HepG2 (cell line): Measurements from ENCODE around the gene IRS1. TPM values are rescaled to one million over a fixed set of nuclear protein-coding genes. Genes with fewer than 3 reads are reported as not detected.
A peak's percentile ranks its signal among the peaks of the same experiment; 100 is the strongest.

ENCODE experiments used
- AHR ChIP-seq: IDR thresholded peaks from 2 replicates; pipeline ENCODE4 v1.6.1; 2018; ENCODE audit warnings: missing genetic modification reagents, missing compliant biosample characterization
- ATF3 ChIP-seq: sonication (generic); formaldehyde crosslinking; IDR thresholded peaks from 2 replicates; pipeline ENCODE4 v1.4.0; 2020; ENCODE audit warnings: missing genetic modification reagents
- ATF6 ChIP-seq: sonication (generic); formaldehyde crosslinking; conservative IDR thresholded peaks from 2 replicates; pipeline ENCODE4 v1.4.0; 2020; ENCODE audit warnings: missing genetic modification reagents
- CBFB ChIP-seq: sonication (generic); formaldehyde crosslinking; IDR thresholded peaks from 2 replicates; pipeline ENCODE4 v1.4.0; 2020; ENCODE audit warnings: missing genetic modification reagents
- CEBPB ChIP-seq: IDR thresholded peaks from 2 replicates; pipeline ENCODE4 v1.6.1; 2011; ENCODE audit warnings: low read depth, low read length, improper control_type of control experiment, borderline replicate concordance
- ELF1 ChIP-seq: sonication (generic); formaldehyde crosslinking; IDR thresholded peaks from 2 replicates; pipeline ENCODE4 v1.4.0; 2020; ENCODE audit warnings: missing genetic modification reagents
- HNRNPK ChIP-seq: fragments of 200-400 bp; formaldehyde crosslinking; IDR thresholded peaks from 2 replicates; pipeline ENCODE4 v1.6.1; 2018; ENCODE audit warnings: low read length, low read depth, moderate library complexity, mild to moderate bottlenecking; ENCODE audit not compliant: poor library complexity, severe bottlenecking
- HNRNPLL ChIP-seq: fragments of 200-400 bp; formaldehyde crosslinking; IDR thresholded peaks from 2 replicates; pipeline ENCODE4 v1.6.1; 2017; ENCODE audit warnings: mild to moderate bottlenecking, low read depth, low read length; ENCODE audit not compliant: poor library complexity, severe bottlenecking
- HOXA9 ChIP-seq: sonication (generic); formaldehyde crosslinking; IDR thresholded peaks from 2 replicates; pipeline ENCODE4 v1.8.1; 2022; ENCODE audit warnings: missing genetic modification reagents, mild to moderate bottlenecking, moderate library complexity, borderline replicate concordance
- HOXD1 ChIP-seq: sonication (generic); formaldehyde crosslinking; IDR thresholded peaks from 2 replicates; pipeline ENCODE4 v1.5.0; 2020; ENCODE audit warnings: missing genetic modification reagents
- IKZF4 ChIP-seq: sonication (generic); formaldehyde crosslinking; IDR thresholded peaks from 2 replicates; pipeline ENCODE4 v1.5.1; 2020; ENCODE audit warnings: borderline replicate concordance, mild to moderate bottlenecking, low read depth, missing genetic modification reagents; ENCODE audit errors: not compliant biosample characterization
- KLF11 ChIP-seq: IDR thresholded peaks from 2 replicates; pipeline ENCODE4 v1.6.1; 2016; ENCODE audit warnings: missing compliant biosample characterization
- POLR2A ChIP-seq, 2 experiments: IDR thresholded peaks; 2 replicates each; pipeline ENCODE4 v1.6.1; 2011; ENCODE audit warnings: low read depth in 2 of 2, low read length in 2 of 2, mild to moderate bottlenecking in 1 of 2, moderate library complexity in 1 of 2; ENCODE audit not compliant: insufficient read depth in 1 of 2
- RFXANK ChIP-seq: IDR thresholded peaks from 2 replicates; pipeline ENCODE4 v1.6.1; 2016
- SMAD3 ChIP-seq: sonication (generic); formaldehyde crosslinking; IDR thresholded peaks from 2 replicates; pipeline ENCODE4 v1.4.0; 2020; ENCODE audit warnings: missing genetic modification reagents
- SRSF9 ChIP-seq: fragments of 200-400 bp; formaldehyde crosslinking; IDR thresholded peaks from 2 replicates; pipeline ENCODE4 v1.6.1; 2018; ENCODE audit warnings: borderline replicate concordance, mild to moderate bottlenecking, low read depth, low read length; ENCODE audit not compliant: insufficient read depth, poor library complexity, severe bottlenecking
- ZMYM3 ChIP-seq: sonication (generic); formaldehyde crosslinking; IDR thresholded peaks from 2 replicates; pipeline ENCODE4 v1.5.1; 2020; ENCODE audit warnings: mild to moderate bottlenecking, missing genetic modification reagents
- ZNF121 ChIP-seq: sonication (generic); formaldehyde crosslinking; IDR thresholded peaks from 2 replicates; pipeline ENCODE4 v1.5.0; 2020; ENCODE audit warnings: mild to moderate bottlenecking, missing genetic modification reagents
- ZNF207 ChIP-seq: fragments of 450-650 bp; IDR thresholded peaks from 2 replicates; pipeline ENCODE4 v1.6.1; 2016; ENCODE audit warnings: antibody characterized with exemption, borderline replicate concordance
- ZNF598 ChIP-seq: sonication (generic); formaldehyde crosslinking; IDR thresholded peaks from 2 replicates; pipeline ENCODE4 v1.5.1; 2020; ENCODE audit warnings: mild to moderate bottlenecking, missing genetic modification reagents, borderline replicate concordance
- ZNF713 ChIP-seq: sonication (generic); formaldehyde crosslinking; IDR thresholded peaks from 2 replicates; pipeline ENCODE4 v1.4.0; 2020; ENCODE audit warnings: mild to moderate bottlenecking, missing genetic modification reagents
- ZNF839 ChIP-seq: sonication (generic); formaldehyde crosslinking; IDR thresholded peaks from 2 replicates; pipeline ENCODE4 v1.4.0; 2020; ENCODE audit warnings: missing genetic modification reagents, mild to moderate bottlenecking, borderline replicate concordance
- ZZZ3 ChIP-seq: sonication (generic); formaldehyde crosslinking; IDR thresholded peaks from 2 replicates; pipeline ENCODE4 v1.4.0; 2020; ENCODE audit warnings: missing genetic modification reagents, mild to moderate bottlenecking, borderline replicate concordance
- polyA plus RNA-seq, 8 experiments: library from polyadenylated mRNA; depleted of rRNA in 3 of 8; stranded (reverse) in 7 of 8; unstranded in 1 of 8; fragments of >200 nt; fragmentation: Illumina TruSeq in 4 of 8; extraction: Trizol in 4 of 8; gene quantifications; 2 replicates each; pipeline versions ENCODE4 v1.2.1 to v1.2.3, GENCODE V29; 2011 to 2016; ENCODE audit warnings: low read depth in 4 of 8, missing spikeins in 1 of 8, mixed read lengths in 1 of 8; ENCODE audit not compliant: insufficient read depth in 1 of 8
- total RNA-seq, 5 experiments: library from RNA; depleted of rRNA; stranded (reverse); fragments of >200 nt; fragmentation: Illumina TruSeq; extraction: Trizol; gene quantifications; 2 replicates each; pipeline ENCODE4 v1.2.3, GENCODE V29; 2016; ENCODE audit warnings: low read depth in 1 of 5
- TF ChIP-seq, protein P1 (sequence below): sonication (generic); formaldehyde crosslinking; IDR thresholded peaks from 2 replicates; pipeline ENCODE4 v1.5.1; 2020; ENCODE audit warnings: missing genetic modification reagents, mild to moderate bottlenecking, borderline replicate concordance

Gene IRS1
- total and polyA plus RNA-seq, 2 of the 13 experiments (the other 11 are each of a cell fraction or from before 2014, with no cell fraction given), result 8.7 to 9.0 TPM

GRCh38 chr2:226835796-226836547 is 36.4 kb upstream of the IRS1 start, which contains the start of gene RHBDD1 (continued):
- TF ChIP-seq CEBPB (peak; percentile 66; the same call in 1 of the 2 replicates), ATF3 (CRISPR knock-in tag) (peak; percentile 83), HOXA9 (CRISPR knock-in tag) (peak; percentile 75; the same call in 1 of the 2 replicates), ZMYM3 (no peak; the same call in 1 of the 2 replicates), ZNF207 (no peak), HOXD1 (CRISPR knock-in tag) (no peak), HNRNPLL (peak; percentile 90), ZZZ3 (CRISPR knock-in tag) (no peak; the same call in 1 of the 2 replicates), IKZF4 (CRISPR knock-in tag) (no peak), ZNF713 (CRISPR knock-in tag) (no peak), SRSF9 (no peak), RFXANK (CRISPR knock-in tag) (no peak), KLF11 (CRISPR knock-in tag) (peak; percentile 24; the same call in 1 of the 2 replicates), ZNF839 (0 out of 2 replicates have a peak, but pooled peaks have one; percentile 63), HNRNPK (peak; percentile 76), SMAD3 (CRISPR knock-in tag) (peak; percentile 49; the same call in 1 of the 2 replicates), AHR (no peak; the same call in 1 of the 2 replicates), ZNF598 (peak; percentile 66; the same call in 1 of the 2 replicates), ELF1 (CRISPR knock-in tag) (peak; percentile 34; the same call in 1 of the 2 replicates), ZNF121 (CRISPR knock-in tag) (no peak), POLR2A (IDR thresholded peaks at IDR 0.05; ENCODE audit: insufficient read depth in 1 of 2, low read depth in 2 of 2, low read length in 2 of 2) (peak; percentile 63 to 77), CBFB (peak; percentile 85), ATF6 (CRISPR knock-in tag) (no peak)
- TF ChIP-seq, protein P1, sequence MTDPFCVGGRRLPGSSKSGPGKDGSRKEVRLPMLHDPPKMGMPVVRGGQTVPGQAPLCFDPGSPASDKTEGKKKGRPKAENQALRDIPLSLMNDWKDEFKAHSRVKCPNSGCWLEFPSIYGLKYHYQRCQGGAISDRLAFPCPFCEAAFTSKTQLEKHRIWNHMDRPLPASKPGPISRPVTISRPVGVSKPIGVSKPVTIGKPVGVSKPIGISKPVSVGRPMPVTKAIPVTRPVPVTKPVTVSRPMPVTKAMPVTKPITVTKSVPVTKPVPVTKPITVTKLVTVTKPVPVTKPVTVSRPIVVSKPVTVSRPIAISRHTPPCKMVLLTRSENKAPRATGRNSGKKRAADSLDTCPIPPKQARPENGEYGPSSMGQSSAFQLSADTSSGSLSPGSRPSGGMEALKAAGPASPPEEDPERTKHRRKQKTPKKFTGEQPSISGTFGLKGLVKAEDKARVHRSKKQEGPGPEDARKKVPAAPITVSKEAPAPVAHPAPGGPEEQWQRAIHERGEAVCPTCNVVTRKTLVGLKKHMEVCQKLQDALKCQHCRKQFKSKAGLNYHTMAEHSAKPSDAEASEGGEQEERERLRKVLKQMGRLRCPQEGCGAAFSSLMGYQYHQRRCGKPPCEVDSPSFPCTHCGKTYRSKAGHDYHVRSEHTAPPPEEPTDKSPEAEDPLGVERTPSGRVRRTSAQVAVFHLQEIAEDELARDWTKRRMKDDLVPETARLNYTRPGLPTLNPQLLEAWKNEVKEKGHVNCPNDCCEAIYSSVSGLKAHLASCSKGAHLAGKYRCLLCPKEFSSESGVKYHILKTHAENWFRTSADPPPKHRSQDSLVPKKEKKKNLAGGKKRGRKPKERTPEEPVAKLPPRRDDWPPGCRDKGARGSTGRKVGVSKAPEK (CRISPR knock-in tag), result 0 out of 2 replicates have a peak, but pooled peaks have one; percentile 23
